H1 (cell line): Measurements from ENCODE around the gene SV2C.
A peak's percentile ranks its signal among the peaks of the same experiment; 100 is the strongest.

ENCODE experiments used
- BCL11A ChIP-seq, 2 experiments: IDR thresholded peaks; one replicate each; pipeline ENCODE4 v1.6.1; 2011; ENCODE audit warnings: low read depth in 2 of 2, low read length in 2 of 2, mild to moderate bottlenecking in 2 of 2
- CHD1 ChIP-seq: IDR thresholded peaks from 2 replicates; pipeline ENCODE4 v1.6.1; 2012; ENCODE audit warnings: low read depth, low read length, improper control_type of control experiment
- EZH2 ChIP-seq: fragments of 200-600 bp; sonication (generic); IDR thresholded peaks from 2 replicates; pipeline ENCODE4 v1.7.1; 2012; ENCODE audit warnings: low read depth, mild to moderate bottlenecking, moderate library complexity, low read length, inconsistent platforms; ENCODE audit not compliant: severe bottlenecking
- POLR2A ChIP-seq, 2 experiments: IDR thresholded peaks; 1 replicate in 1 of 2; 2 replicates in 1 of 2; pipeline ENCODE4 v1.6.1; 2011; ENCODE audit warnings: low read depth in 2 of 2, low read length in 2 of 2, mild to moderate bottlenecking in 2 of 2; ENCODE audit errors: control extremely low read depth in 1 of 2
- SRF ChIP-seq: IDR thresholded peaks from 2 replicates; pipeline ENCODE4 v1.6.1; 2011; ENCODE audit warnings: mild to moderate bottlenecking, low read depth, low read length, moderate library complexity
- TF ChIP-seq, protein P1 (sequence below), 3 experiments: IDR thresholded peaks; 1 replicate in 2 of 3; 2 replicates in 1 of 3; pipeline versions ENCODE4 v1.5.1 to v1.6.1; 2011; ENCODE audit warnings: low read length in 3 of 3, mild to moderate bottlenecking in 3 of 3, inconsistent platforms in 2 of 3, low read depth in 1 of 3, moderate library complexity in 1 of 3; ENCODE audit not compliant: insufficient read depth in 1 of 3; ENCODE audit errors: control extremely low read depth in 1 of 3

DNA sequence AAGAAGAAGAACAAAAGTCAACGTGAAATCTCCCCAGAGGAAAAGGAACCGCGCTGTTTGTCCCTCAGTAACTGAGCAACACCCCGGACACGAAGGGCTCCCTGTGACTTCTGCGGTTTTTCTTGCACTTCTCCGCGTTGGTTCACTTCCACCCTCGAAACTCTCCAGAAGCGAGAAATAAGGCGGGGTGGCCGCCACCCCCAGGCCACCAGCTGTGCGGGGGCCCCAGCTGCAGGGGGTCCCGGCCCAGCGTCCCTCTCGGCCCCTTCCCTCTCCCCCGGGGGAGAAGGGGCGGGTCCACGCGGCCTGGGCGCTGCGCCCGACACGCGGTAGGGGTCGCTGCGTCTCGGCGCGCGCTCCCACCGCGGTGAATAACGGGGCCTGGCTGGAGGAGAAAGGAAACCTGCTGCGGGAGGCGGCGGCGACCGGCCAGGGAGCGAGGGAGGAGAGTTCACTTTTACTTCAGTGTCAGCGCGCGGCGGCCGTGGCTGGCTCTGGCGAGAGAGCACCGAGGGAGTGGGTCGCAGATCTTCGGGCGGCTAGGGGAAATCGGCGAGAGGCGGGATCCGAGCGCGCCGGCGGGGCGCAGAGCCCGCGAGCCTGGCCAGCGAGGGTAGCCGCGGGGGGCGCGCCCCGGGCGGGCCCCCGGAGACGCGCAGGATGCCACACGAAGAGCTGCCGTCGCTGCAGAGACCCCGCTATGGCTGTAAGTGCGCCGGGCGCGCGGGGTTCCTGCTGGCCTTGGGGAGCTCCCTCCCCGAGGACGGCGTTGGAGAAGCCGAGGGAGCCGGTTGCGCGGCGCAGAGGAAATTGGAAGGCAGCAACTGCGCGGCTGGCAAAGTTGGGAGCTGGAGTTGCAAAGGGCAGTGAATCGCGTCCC, 319.9 kb downstream of the SV2C start, which contains the start of gene IQGAP2:
- TF ChIP-seq POLR2A (IDR thresholded peaks at IDR 0.05; ENCODE audit: control extremely low read depth in 1 of 2, low read depth in 2 of 2, low read length in 2 of 2) (peak in 1 of 2 experiments; percentile 48; a peak in 1 of 3 replicates), EZH2 (no peak), SRF (no peak), BCL11A (IDR thresholded peaks at IDR 0.05; ENCODE audit: low read depth in 2 of 2, low read length in 2 of 2) (no peak), CHD1 (no peak)
- TF ChIP-seq, protein P1, sequence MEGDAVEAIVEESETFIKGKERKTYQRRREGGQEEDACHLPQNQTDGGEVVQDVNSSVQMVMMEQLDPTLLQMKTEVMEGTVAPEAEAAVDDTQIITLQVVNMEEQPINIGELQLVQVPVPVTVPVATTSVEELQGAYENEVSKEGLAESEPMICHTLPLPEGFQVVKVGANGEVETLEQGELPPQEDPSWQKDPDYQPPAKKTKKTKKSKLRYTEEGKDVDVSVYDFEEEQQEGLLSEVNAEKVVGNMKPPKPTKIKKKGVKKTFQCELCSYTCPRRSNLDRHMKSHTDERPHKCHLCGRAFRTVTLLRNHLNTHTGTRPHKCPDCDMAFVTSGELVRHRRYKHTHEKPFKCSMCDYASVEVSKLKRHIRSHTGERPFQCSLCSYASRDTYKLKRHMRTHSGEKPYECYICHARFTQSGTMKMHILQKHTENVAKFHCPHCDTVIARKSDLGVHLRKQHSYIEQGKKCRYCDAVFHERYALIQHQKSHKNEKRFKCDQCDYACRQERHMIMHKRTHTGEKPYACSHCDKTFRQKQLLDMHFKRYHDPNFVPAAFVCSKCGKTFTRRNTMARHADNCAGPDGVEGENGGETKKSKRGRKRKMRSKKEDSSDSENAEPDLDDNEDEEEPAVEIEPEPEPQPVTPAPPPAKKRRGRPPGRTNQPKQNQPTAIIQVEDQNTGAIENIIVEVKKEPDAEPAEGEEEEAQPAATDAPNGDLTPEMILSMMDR (IDR thresholded peaks at IDR 0.05; ENCODE audit: control extremely low read depth in 1 of 3, insufficient read depth in 1 of 3, low read depth in 1 of 3, low read length in 3 of 3): peak; percentile 71 to 81 (median 72)
